NCI-H524 (cell line): ENCODE data around the gene CCDC12.
A peak's percentile ranks its signal among the peaks of the same experiment; 100 is the strongest.

Source experiments
- DNase-seq, 2 experiments: peaks; one replicate each; lab custom pipeline; 2025; lab: John Stamatoyannopoulos, UW

Gene CCDC12

GRCh38 chr3:46892285-46893145 is 84.0 kb downstream of the CCDC12 start:
- peak; percentile 48 to 77 for DNase-seq

- DNase-seq = no peak
Measured at GRCh38 chr3:46891132-46891531, 85.4 kb downstream of the CCDC12 start.

- no peak for DNase-seq
Measured at GRCh38 chr3:46890132-46890531, 86.4 kb downstream of the CCDC12 start.

GRCh38 chr3:46889381-46890110 is 87.0 kb downstream of the CCDC12 start:
- DNase-seq = peak in 1 of 2 experiments; percentile 81

- DNase-seq = no peak
Measured at GRCh38 chr3:46888705-46889104, 87.8 kb downstream of the CCDC12 start.

GRCh38 chr3:46887980-46888494 is 88.5 kb downstream of the CCDC12 start:
- no peak for DNase-seq

- no peak for DNase-seq
Measured at GRCh38 chr3:46885612-46886011, 90.9 kb downstream of the CCDC12 start.

- no peak for DNase-seq
Measured at GRCh38 chr3:46884929-46885328, 91.6 kb downstream of the CCDC12 start.

GRCh38 chr3:46884427-46884826 is 92.1 kb downstream of the CCDC12 start:
- DNase-seq = no peak

- DNase-seq = no peak
Measured at GRCh38 chr3:46883830-46884185, 92.7 kb downstream of the CCDC12 start.

- peak in 1 of 2 experiments; percentile 27 for DNase-seq
Measured at GRCh38 chr3:46883054-46883829, 93.3 kb downstream of the CCDC12 start.

GRCh38 chr3:46882377-46883053 is 94.0 kb downstream of the CCDC12 start:
- DNase-seq = no peak

GRCh38 chr3:46881596-46882376 is 94.8 kb downstream of the CCDC12 start:
- DNase-seq = no peak

- DNase-seq = no peak
Measured at GRCh38 chr3:46880884-46881595, 95.5 kb downstream of the CCDC12 start.

GRCh38 chr3:46878781-46879436 is 97.6 kb downstream of the CCDC12 start:
- DNase-seq = no peak

GRCh38 chr3:46877406-46878125 is 99.0 kb downstream of the CCDC12 start, which contains the start of gene PTH1R:
PTH1R (plus strand) TSS chr3:46877721; CDS start chr3:46883560, 5,839 bp downstream.
- no peak for DNase-seq

- DNase-seq = no peak
Measured at GRCh38 chr3:46876313-46877300, 99.9 kb downstream of the CCDC12 start.

- DNase-seq = no peak
Measured at GRCh38 chr3:46875560-46875959, 101.0 kb downstream of the CCDC12 start.
